ENCODE data around the gene TMED3.

The TMED3 gene

DNA sequence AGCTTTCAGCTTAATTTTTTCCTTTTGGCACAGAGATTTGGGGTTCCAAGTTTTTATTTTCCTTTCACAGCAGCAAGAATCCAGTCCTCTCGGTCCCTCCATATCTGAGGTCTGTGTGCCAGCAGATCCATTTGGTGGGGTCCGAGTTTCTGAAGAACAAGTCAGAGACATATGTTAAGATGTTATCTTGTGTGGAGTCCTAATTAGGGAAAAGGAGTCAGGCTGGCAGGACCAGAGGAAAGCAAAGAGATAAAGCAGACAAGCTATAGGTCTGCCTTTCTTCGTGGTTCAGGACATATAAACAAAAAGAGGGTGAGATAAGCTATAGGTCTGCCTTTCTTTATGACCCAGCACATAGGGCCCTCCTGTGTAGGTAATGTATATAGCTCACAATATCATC lies 54.9 kb downstream of the TMED3 start:
- CTCF ChIA-PET = interaction anchor here (1.4 to 8.6 kb wide), 5 partner anchors 11 to 488 kb away, joined by 3 to 115 read pairs (median 8); no protein-coding TSS in a partner anchor
- H3K4me3 ChIP-seq (ENCODE audit: low read depth, low read length) = no peak overlapping the region
- DNase-seq (ENCODE audit: low read depth, low spot score) = no peak
- TF ChIP-seq, protein P1, sequence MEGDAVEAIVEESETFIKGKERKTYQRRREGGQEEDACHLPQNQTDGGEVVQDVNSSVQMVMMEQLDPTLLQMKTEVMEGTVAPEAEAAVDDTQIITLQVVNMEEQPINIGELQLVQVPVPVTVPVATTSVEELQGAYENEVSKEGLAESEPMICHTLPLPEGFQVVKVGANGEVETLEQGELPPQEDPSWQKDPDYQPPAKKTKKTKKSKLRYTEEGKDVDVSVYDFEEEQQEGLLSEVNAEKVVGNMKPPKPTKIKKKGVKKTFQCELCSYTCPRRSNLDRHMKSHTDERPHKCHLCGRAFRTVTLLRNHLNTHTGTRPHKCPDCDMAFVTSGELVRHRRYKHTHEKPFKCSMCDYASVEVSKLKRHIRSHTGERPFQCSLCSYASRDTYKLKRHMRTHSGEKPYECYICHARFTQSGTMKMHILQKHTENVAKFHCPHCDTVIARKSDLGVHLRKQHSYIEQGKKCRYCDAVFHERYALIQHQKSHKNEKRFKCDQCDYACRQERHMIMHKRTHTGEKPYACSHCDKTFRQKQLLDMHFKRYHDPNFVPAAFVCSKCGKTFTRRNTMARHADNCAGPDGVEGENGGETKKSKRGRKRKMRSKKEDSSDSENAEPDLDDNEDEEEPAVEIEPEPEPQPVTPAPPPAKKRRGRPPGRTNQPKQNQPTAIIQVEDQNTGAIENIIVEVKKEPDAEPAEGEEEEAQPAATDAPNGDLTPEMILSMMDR (IDR thresholded peaks at IDR 0.05; ENCODE audit: insufficient read depth, low read length, missing control alignments) = no peak
- POLR2A ChIA-PET = no interaction called here

DNA sequence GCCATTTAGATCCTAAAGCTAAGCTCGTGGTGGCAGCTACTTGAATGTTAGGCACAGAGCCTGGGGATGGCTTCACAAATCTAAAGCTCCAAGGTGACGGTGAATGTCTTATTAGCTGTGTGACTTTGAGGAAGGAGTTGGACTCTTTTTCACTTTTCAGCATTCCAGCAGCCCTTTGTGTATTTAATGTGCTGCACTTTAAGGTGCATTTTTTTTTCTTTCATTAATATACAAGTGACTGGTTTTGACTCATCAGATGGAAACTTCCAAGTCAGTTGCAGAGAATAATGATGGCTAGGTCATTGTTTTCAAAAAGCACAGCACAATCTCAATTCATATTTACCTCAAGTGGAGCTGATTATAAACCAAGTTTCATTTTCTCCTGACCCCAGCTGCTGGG lies 55.8 kb downstream of the TMED3 start:
- no peak for DNase-seq (ENCODE audit: low read depth, low spot score)
- ChIA-PET POLR2A (no interaction called here), CTCF (interaction anchor here (0.7 to 8.6 kb wide), 8 partner anchors 12 to 487 kb away, joined by 3 to 115 read pairs (median 4); no protein-coding TSS in a partner anchor)
- TF ChIP-seq, protein P1 (IDR thresholded peaks at IDR 0.05; ENCODE audit: insufficient read depth, low read length, missing control alignments) = no peak
- H3K4me3 ChIP-seq (ENCODE audit: low read depth, low read length) = no peak overlapping the region

DNA sequence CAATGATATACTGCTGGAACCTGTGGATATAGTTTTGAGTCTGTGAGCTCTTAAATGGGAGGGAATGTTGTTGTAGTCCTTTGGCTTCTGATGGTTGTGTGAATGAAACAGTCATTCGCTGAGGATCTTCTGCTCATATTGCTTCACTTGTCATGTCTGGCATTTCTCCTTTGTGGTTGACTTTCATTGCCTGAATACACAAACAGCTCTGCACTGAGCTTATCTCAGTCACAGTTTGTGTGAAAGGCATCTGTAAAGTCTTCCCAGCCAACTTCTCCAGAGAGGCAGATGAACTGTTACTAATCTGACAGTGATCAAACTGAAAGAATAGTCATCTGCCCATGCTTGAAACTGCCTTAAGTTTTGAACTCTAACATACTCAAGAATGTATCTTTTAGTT lies 59.8 kb downstream of the TMED3 start:
- TF ChIP-seq, protein P1 (IDR thresholded peaks at IDR 0.05; ENCODE audit: insufficient read depth, low read length, missing control alignments) = no peak
- ChIA-PET POLR2A (no interaction called here), CTCF (interaction anchor here (0.9 to 8.6 kb wide), 4 partner anchors 11 to 484 kb away, joined by 3 to 115 read pairs (median 6); no protein-coding TSS in a partner anchor)
- no peak for DNase-seq (ENCODE audit: low read depth, low spot score)
- H3K4me3 ChIP-seq (ENCODE audit: low read depth, low read length) = no peak overlapping the region

DNA sequence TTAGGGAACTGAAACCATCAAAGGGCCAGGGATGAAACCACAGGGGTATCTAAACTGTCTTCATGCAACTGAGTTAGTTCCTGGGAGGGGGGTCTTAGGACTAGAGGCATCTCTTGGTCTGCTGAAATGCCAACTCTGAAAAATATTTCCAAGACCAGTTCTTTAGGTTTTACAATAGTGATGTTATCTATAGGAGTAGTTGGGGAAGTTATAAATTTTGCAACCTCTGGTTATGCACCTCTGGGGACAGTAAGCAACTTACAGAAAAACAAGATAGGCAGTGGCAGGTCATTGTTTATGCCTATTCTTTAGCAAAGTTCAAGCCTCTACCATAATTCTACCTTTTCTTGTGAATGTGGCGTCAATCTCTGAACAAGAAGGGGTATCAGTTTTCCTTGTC lies 60.7 kb downstream of the TMED3 start:
- TF ChIP-seq, protein P1 (IDR thresholded peaks at IDR 0.05; ENCODE audit: insufficient read depth, low read length, missing control alignments) = no peak
- ChIA-PET CTCF (interaction anchor here (8.6 kb wide), 1 partner anchor 10 kb away, joined by 115 read pairs; no protein-coding TSS in a partner anchor), POLR2A (no interaction called here)
- no peak for DNase-seq (ENCODE audit: low read depth, low spot score)
- no peak overlapping the region for H3K4me3 ChIP-seq (ENCODE audit: low read depth, low read length)

DNA sequence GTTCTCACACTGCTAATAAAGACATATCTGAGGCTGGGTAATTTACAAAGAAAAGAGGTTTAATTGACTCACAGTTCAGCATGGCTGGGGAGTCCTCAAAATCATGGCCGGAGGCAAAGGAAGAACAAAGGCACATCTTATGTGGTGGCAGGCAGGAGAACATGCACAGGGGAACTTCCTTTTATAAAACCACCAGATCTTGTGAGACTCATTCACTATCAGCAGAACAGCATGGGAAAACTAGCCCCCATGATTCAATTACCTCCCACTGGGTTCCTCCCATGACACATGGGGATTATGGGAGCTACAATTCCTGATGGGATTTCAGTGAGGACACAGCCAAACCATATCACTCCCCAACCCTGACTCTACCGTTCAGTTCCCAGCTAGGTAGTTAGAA lies 61.5 kb downstream of the TMED3 start:
- TF ChIP-seq, protein P1 (IDR thresholded peaks at IDR 0.05; ENCODE audit: insufficient read depth, low read length, missing control alignments) = no peak
- ChIA-PET CTCF (interaction anchor here (0.7 to 1.8 kb wide), 5 partner anchors 9 to 482 kb away, joined by 3 to 14 read pairs (median 5); no protein-coding TSS in a partner anchor), POLR2A (no interaction called here)
- H3K4me3 ChIP-seq (ENCODE audit: low read depth, low read length) = no peak overlapping the region
- no peak for DNase-seq (ENCODE audit: low read depth, low spot score)

Data from AG04449 (cell line).